Measurements from ENCODE around the gene KLHL9.

The KLHL9 gene

GRCh38 chr9:21350787-21351186 lies 15.6 kb upstream of the KLHL9 start, which contains the start of gene IFNA6:
IFNA6 (minus strand) TSS chr9:21350887; CDS start chr9:21350887, 0 bp downstream.
- Histone ChIP-seq H4K20me1 (ENCODE audit: insufficient read depth, low read length) (no peaks in the 10 kb centered on the region), H3K4me1 (ENCODE audit: insufficient read depth, low read length) (no peaks in the 10 kb centered on the region), H3K27ac (ENCODE audit: low read length) (no peak within 1 kb of the TSS), H3K27me3 (ENCODE audit: insufficient read depth, low read length, poor library complexity) (no peaks in the 10 kb centered on the region), H3K4me2 (ENCODE audit: insufficient read depth, low read length) (no peak within 1 kb of the TSS), H2AFZ (ENCODE audit: low read depth, low read length) (no peak within 1 kb of the TSS), H3K9ac (ENCODE audit: low read depth, low read length) (no peak within 1 kb of the TSS), H3K79me2 (ENCODE audit: insufficient read depth, low read length) (no peaks in the 10 kb centered on the region), H3K4me3 (ENCODE audit: low read depth in 1 of 2, low read length in 2 of 2) (no peak within 1 kb of the TSS), H3K9me3 (ENCODE audit: insufficient read depth, low read length, severe bottlenecking) (no peaks in the 10 kb centered on the region), H3K36me3 (ENCODE audit: insufficient read depth, low read length) (no peaks in the 10 kb centered on the region)
- TF ChIP-seq EZH2 (IDR thresholded peaks at IDR 0.05; ENCODE audit: borderline replicate concordance, low read depth, low read length, severe bottlenecking), result no peak
- TF ChIP-seq CTCF (IDR thresholded peaks at IDR 0.05; ENCODE audit: borderline replicate concordance, extremely low read depth, low read length, poor library complexity, severe bottlenecking), result no peak
- ATAC-seq (ENCODE audit: insufficient read depth, low read depth) (no peak), DNase-seq (no peak)

GRCh38 chr9:21348430-21348970 lies 13.3 kb upstream of the KLHL9 start:
- TF ChIP-seq CTCF (IDR thresholded peaks at IDR 0.05; ENCODE audit: borderline replicate concordance, extremely low read depth, low read length, poor library complexity, severe bottlenecking) (no peak), EZH2 (IDR thresholded peaks at IDR 0.05; ENCODE audit: borderline replicate concordance, low read depth, low read length, severe bottlenecking) (no peak)
- Histone ChIP-seq H3K4me1 (ENCODE audit: insufficient read depth, low read length) (no peaks in the 10 kb centered on the region), H3K79me2 (ENCODE audit: insufficient read depth, low read length) (no peaks in the 10 kb centered on the region), H3K27me3 (ENCODE audit: insufficient read depth, low read length, poor library complexity) (no peaks in the 10 kb centered on the region), H3K4me2 (ENCODE audit: insufficient read depth, low read length) (no peak overlapping the region), H4K20me1 (ENCODE audit: insufficient read depth, low read length) (no peaks in the 10 kb centered on the region), H2AFZ (ENCODE audit: low read depth, low read length) (no peak overlapping the region), H3K36me3 (ENCODE audit: insufficient read depth, low read length) (no peaks in the 10 kb centered on the region), H3K9ac (ENCODE audit: low read depth, low read length) (no peak overlapping the region), H3K9me3 (ENCODE audit: insufficient read depth, low read length, severe bottlenecking) (no peaks in the 10 kb centered on the region), H3K4me3 (ENCODE audit: low read depth in 1 of 2, low read length in 2 of 2) (no peak overlapping the region), H3K27ac (ENCODE audit: low read length) (no peak overlapping the region)
- ATAC-seq (ENCODE audit: insufficient read depth, low read depth) (no peak), DNase-seq (no peak)

GRCh38 chr9:21340735-21341134 lies 5.5 kb upstream of the KLHL9 start:
- no peak for ATAC-seq (ENCODE audit: insufficient read depth, low read depth)
- no peak overlapping the region for H3K4me3 ChIP-seq (ENCODE audit: low read depth in 1 of 2, low read length in 2 of 2)
- H3K9ac ChIP-seq (ENCODE audit: low read depth, low read length), result no peak overlapping the region
- H3K79me2 ChIP-seq (ENCODE audit: insufficient read depth, low read length), result no peaks in the 10 kb centered on the region
- no peaks in the 10 kb centered on the region for H3K9me3 ChIP-seq (ENCODE audit: insufficient read depth, low read length, severe bottlenecking)
- H3K4me1 ChIP-seq (ENCODE audit: insufficient read depth, low read length), result peaks cover 3% of the 10 kb centered on the region; the same call in 1 of the 2 replicates
- H3K27ac ChIP-seq (ENCODE audit: low read length), result no peak overlapping the region
- TF ChIP-seq CTCF (IDR thresholded peaks at IDR 0.05; ENCODE audit: borderline replicate concordance, extremely low read depth, low read length, poor library complexity, severe bottlenecking) (no peak), EZH2 (IDR thresholded peaks at IDR 0.05; ENCODE audit: borderline replicate concordance, low read depth, low read length, severe bottlenecking) (no peak)
- H3K27me3 ChIP-seq (ENCODE audit: insufficient read depth, low read length, poor library complexity), result peaks cover 9% of the 10 kb centered on the region
- no peaks in the 10 kb centered on the region for H4K20me1 ChIP-seq (ENCODE audit: insufficient read depth, low read length)
- no peak for DNase-seq
- no peaks in the 10 kb centered on the region for H3K36me3 ChIP-seq (ENCODE audit: insufficient read depth, low read length)
- no peak overlapping the region for H2AFZ ChIP-seq (ENCODE audit: low read depth, low read length)
- no peak overlapping the region for H3K4me2 ChIP-seq (ENCODE audit: insufficient read depth, low read length)

Data from DND-41 (cell line).